Measurements from ENCODE around the gene MIGA2. TPM values are rescaled to one million over a fixed set of nuclear protein-coding genes. Genes with fewer than 3 reads are reported as not detected.

The MIGA2 gene
- total and polyA plus RNA-seq, 2 of the 4 experiments (the other 2 are of a cell fraction) = 12.5 to 25.3 TPM

DNA sequence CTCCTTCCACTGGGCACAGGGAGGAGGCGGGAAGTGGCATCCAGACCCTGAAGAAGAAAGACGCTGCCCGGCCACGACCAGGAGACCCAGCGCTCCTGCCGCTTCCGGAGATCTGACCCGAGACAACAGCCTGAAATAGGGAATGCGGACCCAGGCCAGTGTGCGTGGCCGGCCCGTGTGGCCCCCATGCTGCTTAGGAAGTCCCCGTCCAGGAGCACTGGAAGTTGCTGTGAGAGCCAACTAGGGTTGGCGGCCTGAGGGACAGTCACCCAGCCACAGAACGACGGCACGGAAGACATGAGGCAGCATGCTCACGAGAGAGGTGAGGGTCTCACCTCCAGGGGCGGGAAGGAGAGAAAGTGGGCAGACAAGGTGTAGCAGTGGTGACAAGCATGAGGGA is 25.3 kb upstream of the MIGA2 start:
- Histone ChIP-seq H2BK5ac (ENCODE audit: low read depth, low read length, poor library complexity, severe bottlenecking) (no peak overlapping the region), H3K27me3 (ENCODE audit: control insufficient read depth, insufficient read depth, low read length) (no peaks in the 10 kb centered on the region), H2AFZ (replicated peaks; ENCODE audit: low read length, poor library complexity) (no peak overlapping the region), H2BK20ac (ENCODE audit: low read depth, low read length) (no peak overlapping the region), H4K91ac (ENCODE audit: insufficient read depth, low read depth, low read length) (no peak overlapping the region), H4K5ac (ENCODE audit: low read depth, low read length) (no peak overlapping the region), H3K79me1 (ENCODE audit: low read depth in 1 of 2, low read length in 2 of 2) (0 out of 4 replicates have a peak, but pooled peaks cover 0 to 6% of the 10 kb centered on the region in 2 experiments), H3K9me1 (ENCODE audit: insufficient read depth, low read length) (no peaks in the 10 kb centered on the region), H4K8ac (ENCODE audit: low read depth in 2 of 2, low read length in 2 of 2) (no peak overlapping the region), H3K27ac (ENCODE audit: insufficient read depth, low read length) (no peak overlapping the region), H3K9me3 (ENCODE audit: control insufficient read depth, insufficient read depth, low read length) (no peaks in the 10 kb centered on the region), H3K4me1 (ENCODE audit: control insufficient read depth, insufficient read depth, low read length) (no peaks in the 10 kb centered on the region), H2BK15ac (ENCODE audit: low read depth, low read length) (no peak overlapping the region), H2AK5ac (ENCODE audit: low read depth, low read length) (no peak overlapping the region), H3K36me3 (ENCODE audit: control insufficient read depth, insufficient read depth, low read length) (peaks cover 39% of the 10 kb centered on the region), H3K4ac (ENCODE audit: low read depth, low read length) (no peak overlapping the region), H3K14ac (replicated peaks; ENCODE audit: low read depth, low read length) (no peak overlapping the region), H3K4me2 (ENCODE audit: low read depth, low read length) (no peak overlapping the region), H3K18ac (ENCODE audit: low read depth, low read length) (no peak overlapping the region), H4K20me1 (ENCODE audit: insufficient read depth, low read length) (peaks cover 7% of the 10 kb centered on the region), H2BK120ac (ENCODE audit: low read depth, low read length) (no peak overlapping the region), H2AK9ac (replicated peaks; ENCODE audit: low read depth, low read length, poor library complexity) (peak overlapping the region; percentile 37), H3K56ac (ENCODE audit: extremely low read depth, insufficient read depth, low read length) (no peak overlapping the region), H3K4me3 (ENCODE audit: insufficient read depth, low read depth, low read length) (no peak overlapping the region), H3K9ac (ENCODE audit: low read depth, low read length) (no peak overlapping the region), H3K23ac (ENCODE audit: low read depth, low read length) (no peak overlapping the region)
- ATAC-seq (ENCODE audit: low read depth) = no peak
- POLR2A ChIA-PET (ENCODE audit: unreplicated experiment) = interaction anchor here (0.6 kb wide), 1 partner anchor 149 kb away, joined by 7 read pairs; no protein-coding TSS in a partner anchor
- no peak for TF ChIP-seq USF2 (IDR thresholded peaks at IDR 0.05; ENCODE audit: low read depth, low read length)
- TF ChIP-seq, protein P1, sequence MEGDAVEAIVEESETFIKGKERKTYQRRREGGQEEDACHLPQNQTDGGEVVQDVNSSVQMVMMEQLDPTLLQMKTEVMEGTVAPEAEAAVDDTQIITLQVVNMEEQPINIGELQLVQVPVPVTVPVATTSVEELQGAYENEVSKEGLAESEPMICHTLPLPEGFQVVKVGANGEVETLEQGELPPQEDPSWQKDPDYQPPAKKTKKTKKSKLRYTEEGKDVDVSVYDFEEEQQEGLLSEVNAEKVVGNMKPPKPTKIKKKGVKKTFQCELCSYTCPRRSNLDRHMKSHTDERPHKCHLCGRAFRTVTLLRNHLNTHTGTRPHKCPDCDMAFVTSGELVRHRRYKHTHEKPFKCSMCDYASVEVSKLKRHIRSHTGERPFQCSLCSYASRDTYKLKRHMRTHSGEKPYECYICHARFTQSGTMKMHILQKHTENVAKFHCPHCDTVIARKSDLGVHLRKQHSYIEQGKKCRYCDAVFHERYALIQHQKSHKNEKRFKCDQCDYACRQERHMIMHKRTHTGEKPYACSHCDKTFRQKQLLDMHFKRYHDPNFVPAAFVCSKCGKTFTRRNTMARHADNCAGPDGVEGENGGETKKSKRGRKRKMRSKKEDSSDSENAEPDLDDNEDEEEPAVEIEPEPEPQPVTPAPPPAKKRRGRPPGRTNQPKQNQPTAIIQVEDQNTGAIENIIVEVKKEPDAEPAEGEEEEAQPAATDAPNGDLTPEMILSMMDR (conservative IDR thresholded peaks at IDR 0.05; ENCODE audit: low read depth, low read length) = no peak
- in situ Hi-C loops (cut with MboI; ENCODE audit: low sequenced_read_pairs) = no loop called here
- no TSS peak for BruUV-seq (replicated peaks)
- DNase-seq = no peak
- intact Hi-C loops (cut with micrococcal nuclease) = no loop called here
- CTCF ChIA-PET = no interaction called here
- WGBS, 2 experiments (ENCODE audit: extremely low coverage in 2 of 2, insufficient read length in 1 of 2) = 97% methylated on average over 6 of the region's 19 CpGs; no CpG with 5 or more reads in 1 of the 2 experiments
- dilution Hi-C loops (cut with HindIII; ENCODE audit: low sequenced_read_pairs, unreplicated experiment) = no loop called here

All from IMR-90 (cell line).